ENCODE results near the gene NUP188.
"Not testable (repeated sequence)": the region's sequence is repeated elsewhere in the genome, so short reads cannot be mapped to it uniquely, and the experiment has no call there.

The NUP188 gene

DNA sequence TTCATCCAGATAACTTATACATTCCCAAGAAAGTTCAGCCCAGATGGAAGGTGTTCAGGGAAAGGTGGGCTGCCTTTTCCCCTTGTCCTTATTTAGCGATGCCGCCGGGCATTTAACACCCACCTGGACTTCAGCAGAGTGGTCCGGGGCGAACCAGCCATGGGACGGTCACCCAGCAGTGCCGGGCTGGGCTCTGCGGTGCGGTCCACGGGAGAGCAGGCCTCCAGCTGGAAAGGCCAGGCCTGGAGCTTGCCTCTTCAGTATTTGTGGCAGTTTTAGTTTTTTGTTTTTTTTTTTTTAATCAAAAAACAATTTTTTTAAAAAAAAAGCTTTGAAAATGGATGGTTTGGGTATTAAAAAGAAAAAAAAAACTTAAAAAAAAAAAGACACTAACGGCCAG lies 30.8 kb upstream of the NUP188 start:
- no peak for DNase-seq (ENCODE audit: low read depth)

DNA sequence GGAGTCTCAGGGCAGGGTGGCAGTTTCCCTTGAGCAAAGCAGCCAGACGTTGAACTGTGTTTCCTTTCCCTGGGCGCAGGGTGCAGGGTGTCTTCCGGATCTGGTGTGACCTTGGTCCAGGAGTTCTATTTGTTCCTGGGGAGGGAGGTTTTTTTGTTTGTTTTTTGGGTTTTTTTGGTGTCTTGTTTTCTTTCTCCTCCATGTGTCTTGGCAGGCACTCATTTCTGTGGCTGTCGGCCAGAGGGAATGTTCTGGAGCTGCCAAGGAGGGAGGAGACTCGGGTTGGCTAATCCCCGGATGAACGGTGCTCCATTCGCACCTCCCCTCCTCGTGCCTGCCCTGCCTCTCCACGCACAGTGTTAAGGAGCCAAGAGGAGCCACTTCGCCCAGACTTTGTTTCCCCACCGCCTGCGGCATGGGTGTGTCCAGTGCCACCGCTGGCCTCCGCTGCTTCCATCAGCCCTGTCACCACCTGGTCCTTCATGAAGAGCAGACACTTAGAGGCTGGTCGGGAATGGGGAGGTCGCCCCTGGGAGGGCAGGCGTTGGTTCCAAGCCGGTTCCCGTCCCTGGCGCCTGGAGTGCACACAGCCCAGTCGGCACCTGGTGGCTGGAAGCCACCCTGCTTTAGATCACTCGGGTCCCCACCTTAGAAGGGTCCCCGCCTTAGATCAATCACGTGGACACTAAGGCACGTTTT lies 30.2 kb upstream of the NUP188 start:
- DNase-seq (ENCODE audit: low read depth), result no peak

DNA sequence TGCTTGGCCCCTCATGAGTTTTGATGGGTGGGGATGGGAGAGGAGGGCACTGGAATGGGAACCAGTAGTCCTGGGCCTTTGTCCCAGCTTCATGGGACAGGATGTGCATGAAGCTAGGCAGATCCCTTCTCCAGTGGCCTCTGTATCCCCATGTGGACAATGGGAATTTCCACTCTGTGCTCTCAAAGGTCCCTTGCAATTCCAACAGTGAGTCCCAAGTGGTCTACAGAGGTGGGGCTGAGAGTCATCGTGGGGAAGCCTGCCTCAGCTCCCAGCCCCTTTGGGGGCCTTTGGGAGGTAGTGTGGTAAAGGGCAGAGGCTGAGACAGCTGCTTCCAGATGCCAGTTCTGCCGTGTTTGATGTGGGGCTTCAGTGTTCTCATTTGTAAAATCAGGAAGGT lies 28.6 kb upstream of the NUP188 start:
- no peak for DNase-seq (ENCODE audit: low read depth)

DNA sequence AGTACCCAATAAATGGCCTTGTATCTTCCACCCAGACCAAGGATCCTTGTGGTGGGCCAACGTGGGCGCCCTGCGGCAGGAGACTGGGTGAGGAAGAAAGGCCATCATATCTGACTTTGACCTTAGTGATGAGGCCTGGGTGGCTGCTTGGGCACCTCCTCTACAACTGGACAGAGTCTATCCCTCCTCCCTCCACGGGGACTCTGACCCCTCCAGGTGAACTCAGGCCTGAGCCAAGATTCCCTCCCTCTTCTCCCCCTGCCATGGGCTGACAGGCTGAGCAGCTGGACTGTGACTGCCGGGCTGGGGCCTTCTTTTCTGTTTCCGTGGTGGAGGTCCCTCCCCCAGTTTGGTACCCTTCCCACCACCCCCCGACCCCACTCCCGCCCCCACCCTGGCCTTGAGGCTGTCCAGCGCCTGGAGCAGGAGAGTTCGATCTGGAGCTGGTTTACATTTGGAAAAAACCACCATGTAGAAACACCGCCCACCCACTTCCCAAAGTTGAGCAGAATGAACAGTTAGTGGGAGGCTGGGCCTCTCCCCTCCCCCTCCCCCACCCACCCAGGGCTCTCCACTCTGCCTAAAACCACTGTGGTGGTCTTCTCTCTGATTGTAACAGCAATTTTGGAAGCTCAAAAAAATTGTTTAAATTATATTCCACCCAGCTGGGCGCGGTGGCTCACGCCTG lies 28.0 kb upstream of the NUP188 start:
- DNase-seq (ENCODE audit: low read depth), result no peak

DNA sequence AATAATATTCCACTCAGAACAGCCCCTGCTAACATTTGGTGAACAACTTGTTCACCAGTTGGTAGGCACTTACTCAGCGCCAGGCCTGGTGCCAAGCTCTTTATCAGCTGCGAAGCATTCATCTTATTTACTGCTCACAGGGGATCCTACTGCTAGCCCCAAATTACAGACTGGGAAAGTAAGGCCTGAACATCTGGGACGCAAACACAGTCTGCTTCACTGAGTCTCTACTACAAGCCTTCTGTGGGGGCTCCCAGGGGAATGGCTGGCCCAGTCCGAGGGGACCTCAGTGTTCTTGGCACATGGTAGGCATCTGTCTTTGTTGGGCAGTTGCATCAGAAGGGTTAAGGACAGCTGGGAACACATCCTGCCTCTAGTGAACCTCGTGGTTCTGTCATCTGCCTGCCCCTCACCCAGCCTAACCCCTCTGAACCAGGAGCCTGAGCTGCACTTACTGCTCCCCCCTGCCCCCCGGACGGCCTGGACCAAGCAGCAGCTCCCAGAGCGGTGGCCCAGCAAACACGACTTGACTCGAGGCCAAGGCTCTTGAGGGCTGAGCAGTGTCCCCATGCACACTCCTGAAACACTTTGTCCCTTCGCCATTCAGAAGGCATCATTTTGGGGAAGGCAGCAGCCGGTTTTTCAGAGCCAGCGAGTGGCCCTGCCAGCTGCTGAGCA lies 27.0 kb upstream of the NUP188 start, which contains the start of gene PHYHD1:
Gene PHYHD1 (plus strand): TSS at position 602 of the 678 bp plus-strand sequence. CDS start 1,342 bp downstream, outside the sequence.
- peak; percentile 75 for DNase-seq (ENCODE audit: low read depth)

DNA sequence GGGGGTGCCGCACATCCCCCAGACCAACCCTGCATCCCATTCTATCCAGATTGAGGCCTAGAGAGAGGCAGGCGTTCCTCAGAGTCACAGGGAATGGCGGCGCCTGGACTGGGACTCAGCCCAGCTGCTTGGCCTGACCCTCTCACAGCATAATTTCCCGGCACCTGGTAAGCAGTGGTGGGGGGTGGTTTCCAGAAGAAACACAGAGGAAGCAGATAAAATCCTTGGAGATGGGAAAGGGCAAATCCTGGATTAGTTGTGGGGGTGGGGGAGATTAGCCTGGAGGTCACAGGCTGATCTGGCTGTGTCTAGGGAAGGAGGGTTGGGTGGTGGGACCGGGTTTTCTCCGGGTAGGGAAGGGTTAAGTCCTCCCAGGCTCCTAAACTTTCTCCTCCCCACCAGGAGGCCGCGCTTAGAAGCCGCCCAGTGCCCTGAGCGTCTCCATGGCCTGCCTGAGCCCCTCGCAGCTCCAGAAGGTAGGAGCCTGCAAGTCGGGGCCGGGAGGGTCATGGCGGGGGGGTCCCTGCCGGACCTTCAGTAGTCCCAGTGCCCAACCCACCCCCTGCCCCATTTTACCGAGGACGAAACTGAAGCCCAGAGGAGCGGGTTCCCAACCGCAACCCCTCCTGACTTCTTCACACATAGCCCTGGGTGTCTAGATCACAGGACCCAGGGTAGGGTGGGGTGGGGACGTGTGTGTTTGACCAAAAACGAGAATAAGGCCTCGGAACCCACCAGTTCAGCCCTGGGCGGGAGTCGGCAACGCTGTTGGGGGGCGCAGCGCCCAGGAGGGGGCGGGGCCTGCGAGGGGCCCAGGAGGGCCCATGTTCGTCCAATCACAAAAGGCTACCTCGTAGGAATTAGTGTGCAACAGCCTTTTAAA lies 25.4 kb upstream of the NUP188 start:
- peak; percentile 61 for DNase-seq (ENCODE audit: low read depth)

DNA sequence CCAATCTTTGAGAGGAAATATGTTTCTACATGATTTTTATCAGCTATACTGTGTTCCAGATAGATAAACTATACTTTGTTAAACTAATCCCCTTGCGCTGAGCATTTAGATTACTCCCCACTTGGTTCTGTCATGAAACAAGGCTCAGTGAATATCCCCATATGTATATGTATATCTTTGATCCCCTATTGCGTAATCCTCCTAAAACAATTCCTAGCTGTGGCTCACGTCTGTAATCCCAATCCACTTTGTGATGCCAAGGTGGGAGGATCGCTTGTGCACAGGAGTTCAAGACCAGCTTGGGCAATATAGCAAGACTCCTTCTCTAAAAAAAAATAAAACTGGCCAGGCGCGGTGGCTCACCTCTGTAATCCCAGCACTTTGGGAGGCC lies 24.0 kb upstream of the NUP188 start:
- DNase-seq (ENCODE audit: low read depth), result no peak

DNA sequence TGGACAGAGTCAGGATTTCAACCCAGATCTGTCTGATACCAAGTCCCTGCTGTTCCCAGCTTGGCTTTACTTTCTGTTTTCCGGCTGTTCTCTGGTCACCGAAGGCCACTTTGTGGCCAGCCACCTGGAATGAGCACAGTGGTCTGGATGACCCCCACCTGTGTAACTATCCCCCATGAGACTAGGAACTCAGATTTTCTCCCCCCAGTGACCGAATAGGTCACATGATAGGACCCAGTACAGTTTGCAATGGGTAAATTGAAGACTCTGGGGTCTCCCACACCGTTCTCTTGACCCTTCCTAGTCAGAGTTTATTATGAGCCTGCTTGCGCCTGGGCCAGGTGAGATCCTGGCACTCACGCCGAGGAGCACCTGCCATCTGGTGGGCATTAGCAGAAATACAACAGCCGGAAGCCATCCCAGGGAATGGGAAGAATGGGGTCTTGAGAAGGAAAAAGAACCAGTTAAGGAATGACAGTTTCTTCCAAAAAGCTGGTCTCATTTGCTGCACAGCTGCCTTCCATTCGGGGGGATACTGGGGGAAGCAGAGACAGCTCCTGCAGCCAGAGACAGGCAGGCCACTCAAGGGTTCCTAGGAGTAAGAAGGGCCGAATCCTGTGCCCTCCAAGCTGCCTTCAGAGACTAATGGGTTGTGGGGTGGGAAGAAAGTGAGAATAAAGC lies 19.6 kb upstream of the NUP188 start:
- DNase-seq (ENCODE audit: low read depth), result peak; percentile 73

DNA sequence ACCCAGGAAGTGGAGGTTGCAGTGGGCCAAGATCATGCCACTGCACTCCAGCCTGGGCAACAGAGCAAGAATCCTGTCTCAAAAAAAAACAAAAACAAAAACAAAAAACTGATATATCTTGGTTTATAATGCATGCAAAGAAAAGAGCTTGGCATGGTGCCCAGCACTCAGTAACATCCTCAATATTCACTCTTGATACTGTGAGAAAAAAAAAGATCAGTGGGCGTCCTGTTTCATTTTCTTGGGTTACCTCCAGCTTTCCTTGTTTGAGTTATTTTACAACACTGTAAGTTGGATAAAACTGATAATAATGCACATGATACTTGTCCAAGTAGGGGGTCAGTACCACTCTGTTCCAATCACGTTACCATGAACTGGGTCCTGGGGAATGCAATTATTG lies 18.9 kb upstream of the NUP188 start:
- no peak for DNase-seq (ENCODE audit: low read depth)

DNA sequence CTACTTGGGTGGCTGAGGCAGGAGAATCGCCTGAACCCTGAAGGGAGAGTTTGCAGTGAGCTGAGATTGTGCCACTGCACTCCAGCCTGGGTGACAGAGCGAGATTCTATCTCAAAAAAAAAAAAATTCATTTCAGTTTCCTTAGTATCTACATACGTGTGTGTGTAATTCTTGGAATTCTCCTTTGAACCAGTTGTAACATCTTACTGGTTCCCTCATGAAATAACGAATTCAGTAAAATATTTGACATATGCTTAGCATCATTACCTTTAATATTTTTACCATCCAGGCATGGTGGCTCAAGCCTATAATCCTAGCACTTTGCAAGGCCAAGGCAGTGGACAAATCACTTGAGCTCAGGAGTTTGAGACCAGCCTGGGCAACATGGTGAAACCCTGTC lies 17.9 kb upstream of the NUP188 start:
- no peak for DNase-seq (ENCODE audit: low read depth)

DNA sequence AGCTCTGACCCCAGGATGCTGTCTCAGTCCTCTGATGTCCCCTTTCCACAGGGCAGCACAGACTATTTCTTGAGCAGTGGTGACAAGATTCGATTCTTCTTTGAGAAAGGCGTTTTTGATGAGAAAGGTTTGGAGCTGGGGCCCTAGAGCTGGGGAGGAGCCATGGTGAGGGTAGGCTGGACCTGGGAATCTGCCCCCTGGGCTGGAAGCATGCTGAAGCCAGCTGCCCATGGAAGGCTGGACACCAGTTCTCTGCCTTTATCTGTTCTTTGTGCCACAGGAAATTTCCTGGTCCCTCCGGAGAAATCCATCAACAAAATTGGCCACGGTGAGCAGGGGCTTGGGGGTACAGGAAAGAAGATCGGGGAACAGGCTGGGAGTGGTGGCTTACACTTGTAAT lies 13.8 kb upstream of the NUP188 start:
- DNase-seq (ENCODE audit: low read depth), result no peak

DNA sequence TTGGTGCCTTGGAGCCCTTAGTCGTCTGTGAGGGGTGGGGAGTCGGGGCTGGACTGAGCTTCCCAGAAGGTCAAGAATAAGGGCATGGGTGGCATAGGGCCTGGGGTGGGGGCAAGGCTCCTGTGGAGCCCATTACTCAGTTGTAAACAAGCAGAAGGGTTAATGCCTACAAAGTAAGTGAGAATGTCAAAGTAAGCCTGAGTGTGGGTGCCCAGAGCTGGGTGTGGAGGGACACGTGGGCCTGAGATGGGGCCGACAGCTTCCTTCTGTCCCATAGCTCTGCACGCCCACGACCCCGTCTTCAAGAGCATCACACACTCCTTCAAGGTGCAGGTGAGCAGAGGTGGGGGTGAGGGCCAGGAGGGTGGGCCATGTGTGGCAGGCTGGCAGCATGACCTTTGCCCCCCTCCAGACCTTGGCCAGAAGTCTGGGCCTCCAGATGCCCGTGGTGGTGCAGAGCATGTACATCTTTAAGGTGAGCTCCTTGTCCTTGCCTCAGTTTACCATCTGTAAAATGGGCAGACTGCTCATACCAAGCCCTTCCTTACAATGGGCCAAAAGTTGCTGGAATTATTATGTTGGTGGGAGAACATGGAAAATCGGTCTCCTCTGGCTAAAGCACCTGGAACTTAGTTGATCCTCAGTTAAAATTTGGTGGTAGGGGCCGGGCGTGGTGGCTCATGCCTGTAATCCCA lies 11.2 kb upstream of the NUP188 start:
- no peak for DNase-seq (ENCODE audit: low read depth)

DNA sequence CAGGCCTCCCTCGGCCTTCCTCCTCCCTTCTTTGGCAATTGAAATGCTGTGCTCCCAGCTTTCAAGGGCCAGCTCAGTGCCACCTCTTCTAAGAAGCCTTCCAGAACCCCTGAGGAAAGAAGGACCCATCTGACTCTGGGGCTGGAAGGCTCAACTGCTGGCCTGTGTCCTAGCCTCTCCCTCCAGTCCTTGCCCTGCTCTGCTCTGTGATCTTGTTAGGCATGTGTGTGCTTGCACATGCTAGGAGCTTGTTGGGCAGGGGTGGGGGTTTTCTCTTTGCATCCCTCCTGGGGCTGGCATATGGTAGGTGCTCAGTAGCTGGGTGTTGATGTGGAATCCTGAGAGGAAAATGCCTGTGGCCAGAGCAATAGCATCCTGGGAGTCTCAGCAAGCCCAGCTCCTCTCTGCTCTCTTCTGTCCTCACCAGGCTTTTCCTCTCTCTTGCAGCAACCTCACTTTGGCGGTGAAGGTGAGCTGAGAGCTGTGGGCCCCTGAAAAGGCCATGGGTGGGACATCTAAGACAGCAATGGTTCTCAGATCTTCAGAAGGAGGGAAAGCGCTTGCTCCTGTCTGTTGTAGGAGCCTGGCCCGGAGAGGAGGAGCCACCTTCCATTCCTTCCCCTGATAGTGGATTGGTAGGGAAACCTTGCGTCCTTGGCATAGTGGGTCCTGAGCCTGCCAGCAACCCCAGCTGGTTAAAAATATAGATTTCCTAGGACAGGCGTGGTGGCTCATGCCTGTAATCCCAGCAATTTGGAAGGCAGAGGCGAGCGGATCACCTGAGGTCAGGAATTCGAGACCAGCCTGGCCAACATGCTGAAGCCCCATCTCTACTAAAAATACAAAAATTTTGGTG lies 10.0 kb upstream of the NUP188 start:
- no peak for DNase-seq (ENCODE audit: low read depth)

DNA sequence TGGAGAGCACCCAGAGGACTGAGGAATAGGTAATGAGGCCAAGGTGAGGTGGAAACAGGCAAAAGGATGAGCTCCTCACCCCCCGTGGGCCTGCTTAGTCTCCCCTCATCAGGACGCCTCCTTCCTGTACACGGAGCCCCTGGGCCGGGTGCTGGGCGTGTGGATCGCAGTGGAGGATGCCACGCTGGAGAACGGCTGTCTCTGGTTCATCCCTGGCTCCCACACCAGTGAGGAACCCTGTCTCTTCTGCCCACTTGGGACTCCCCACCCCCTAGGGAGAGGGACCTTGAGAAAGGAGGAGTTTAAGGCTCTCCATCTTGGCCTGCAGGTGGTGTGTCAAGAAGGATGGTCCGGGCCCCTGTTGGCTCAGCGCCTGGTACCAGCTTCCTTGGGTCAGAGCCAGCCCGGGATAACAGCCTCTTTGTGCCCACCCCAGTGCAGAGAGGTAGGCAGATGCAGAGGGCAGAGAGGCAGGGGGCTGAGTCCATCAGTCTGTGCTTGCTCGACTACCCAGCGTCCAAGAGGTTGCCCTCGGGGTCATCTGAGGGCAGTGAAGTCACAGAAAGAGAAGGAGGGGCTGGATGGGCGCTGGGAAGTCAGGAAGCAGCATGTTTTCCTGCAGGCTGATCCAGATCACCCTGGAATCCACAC lies 7.1 kb upstream of the NUP188 start:
- no peak for DNase-seq (ENCODE audit: low read depth)

DNA sequence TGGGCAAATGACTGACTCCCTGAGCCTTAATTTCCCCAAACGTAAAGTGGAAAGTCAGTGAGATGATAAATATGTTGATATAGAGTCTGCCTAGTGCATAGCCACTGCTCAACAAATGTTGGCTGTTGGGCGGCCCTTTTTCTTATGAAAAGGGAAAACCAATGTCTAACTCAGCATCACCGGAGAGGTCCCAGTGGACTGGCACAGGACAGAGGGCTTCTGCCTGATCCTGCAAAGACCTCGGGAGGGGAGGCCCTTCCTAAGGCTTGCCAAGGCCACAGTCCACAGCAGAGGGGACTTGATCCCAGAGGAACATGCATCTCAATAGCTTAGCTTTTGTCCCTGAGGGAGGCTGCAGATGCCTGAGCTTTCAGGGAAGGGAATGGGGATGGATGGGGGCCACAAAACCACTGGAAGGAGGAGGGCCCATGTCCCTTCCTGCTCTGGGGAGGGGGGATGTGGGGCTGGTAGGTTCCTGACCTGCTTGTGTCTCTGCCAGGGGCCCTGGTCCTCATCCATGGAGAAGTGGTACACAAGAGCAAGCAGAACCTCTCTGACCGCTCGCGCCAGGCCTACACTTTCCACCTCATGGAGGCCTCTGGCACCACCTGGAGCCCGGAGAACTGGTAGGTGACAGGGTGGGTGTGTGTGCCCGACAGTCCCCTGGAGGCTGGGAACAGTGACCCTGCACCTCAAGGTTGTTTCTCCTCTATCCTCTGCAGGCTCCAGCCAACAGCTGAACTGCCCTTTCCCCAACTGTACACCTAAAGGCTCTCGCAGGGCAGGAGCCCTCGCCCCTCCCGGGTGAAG lies 6.3 kb upstream of the NUP188 start:
- DNase-seq (ENCODE audit: low read depth), result no peak

DNA sequence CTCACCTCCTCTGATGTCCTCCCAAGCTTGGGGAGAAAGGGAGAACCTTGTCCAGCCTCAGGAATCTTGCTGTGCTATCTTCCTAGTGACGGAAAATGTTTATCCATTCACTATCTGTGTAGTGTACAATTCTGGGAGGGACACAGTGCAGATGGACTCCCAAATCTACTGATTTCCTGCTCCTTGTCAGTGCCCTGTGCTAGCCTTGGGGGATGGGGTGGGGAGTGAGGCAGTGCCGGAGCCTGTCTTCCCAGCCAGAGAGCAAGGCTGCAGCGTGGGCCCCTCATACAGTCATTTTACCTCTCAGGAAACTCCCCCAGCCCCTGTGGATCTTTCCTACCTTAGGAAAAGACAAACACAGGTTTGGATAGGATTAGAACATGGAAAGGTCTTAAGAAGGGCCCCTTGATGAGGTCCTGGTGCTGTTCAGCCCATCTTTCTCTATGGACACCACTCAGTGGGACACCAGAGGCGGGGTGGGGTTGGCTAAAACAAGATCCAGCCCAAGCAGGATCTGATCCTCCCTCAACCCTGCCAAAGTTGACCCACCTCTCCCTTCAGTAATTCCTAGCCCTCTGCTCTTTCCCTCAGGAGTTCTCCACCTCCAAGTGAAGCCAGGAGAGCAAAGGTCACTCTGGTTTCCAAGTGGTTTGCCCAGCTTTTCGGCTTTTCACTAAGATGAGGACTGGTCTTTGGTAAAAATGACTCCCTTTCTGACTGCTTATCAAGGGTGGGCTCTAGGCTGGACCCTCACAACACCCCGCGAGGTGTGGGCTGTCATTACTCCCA lies 3.5 kb upstream of the NUP188 start:
- no peak for DNase-seq (ENCODE audit: low read depth)

DNA sequence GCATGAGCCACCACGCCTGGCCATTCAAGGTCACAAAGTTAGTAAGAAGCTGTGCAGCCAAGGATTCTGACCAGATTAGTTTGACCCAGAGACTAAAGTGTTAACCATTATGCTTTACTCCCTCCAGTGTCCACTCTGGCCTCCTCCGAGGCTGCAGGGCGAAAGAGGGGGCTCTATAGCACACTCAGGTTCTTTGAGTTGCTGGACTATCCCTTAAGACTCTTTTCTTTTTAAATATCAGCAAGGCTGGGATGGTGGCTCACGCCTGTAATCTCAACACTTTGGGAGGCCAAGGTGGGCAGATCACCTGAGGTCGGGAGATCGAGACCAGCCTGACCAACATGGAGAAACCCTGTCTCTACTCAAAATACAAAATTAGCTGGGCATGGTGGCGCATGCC lies 2.5 kb upstream of the NUP188 start:
- DNase-seq (ENCODE audit: low read depth), result not testable (repeated sequence)

Data from ELR (cell line).